ENCODE results near the gene CAVIN2.
A peak's percentile ranks its signal among the peaks of the same experiment; 100 is the strongest.

CAVIN2 gene

GRCh38 chr2:191836853-191837769 lies 9.8 kb downstream of the CAVIN2 start:
- no peaks in the 10 kb centered on the region for H3K36me3 ChIP-seq (replicated peaks)
- in situ Hi-C loops (cut with HindIII; ENCODE audit: low pct_ligation_motif_present, low sequenced_read_pairs) = no loop called here
- TF ChIP-seq CTCF (IDR thresholded peaks at IDR 0.05; ENCODE audit: low read depth, low read length, missing control alignments) = no peak
- no peak overlapping the region for H3K4me3 ChIP-seq (ENCODE audit: low read depth, low read length)
- H3K27ac ChIP-seq = no peak overlapping the region
- DNase-seq = no peak
- no peaks in the 10 kb centered on the region for H3K27me3 ChIP-seq (replicated peaks)

DNA sequence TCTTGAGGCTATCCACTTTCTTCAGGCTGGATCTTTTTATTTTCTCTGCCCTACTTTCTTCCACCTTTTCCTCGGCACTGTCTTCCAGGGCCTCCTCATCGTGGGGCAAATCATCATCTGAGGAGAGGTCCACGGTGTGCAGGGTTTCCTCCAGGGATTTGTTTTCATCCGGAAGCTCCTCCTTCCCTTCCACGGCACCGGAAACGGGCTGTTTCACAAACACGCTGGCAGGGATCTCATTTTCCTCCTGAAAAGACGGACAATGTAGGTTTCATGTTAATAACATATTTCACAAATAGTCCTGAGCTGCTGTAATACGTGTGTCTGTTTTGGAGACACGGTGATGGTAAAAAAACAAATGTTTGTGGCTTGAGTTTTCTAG lies 10.4 kb downstream of the CAVIN2 start:
- no peak overlapping the region for H3K27ac ChIP-seq
- H3K4me3 ChIP-seq (ENCODE audit: low read depth, low read length) = no peak overlapping the region
- TF ChIP-seq CTCF (IDR thresholded peaks at IDR 0.05; ENCODE audit: low read depth, low read length, missing control alignments) = no peak
- in situ Hi-C loops (cut with HindIII; ENCODE audit: low pct_ligation_motif_present, low sequenced_read_pairs) = no loop called here
- H3K27me3 ChIP-seq (replicated peaks) = no peaks in the 10 kb centered on the region
- DNase-seq = no peak
- no peaks in the 10 kb centered on the region for H3K36me3 ChIP-seq (replicated peaks)

GRCh38 chr2:191835539-191836350 lies 11.1 kb downstream of the CAVIN2 start:
- no peak for TF ChIP-seq CTCF (IDR thresholded peaks at IDR 0.05; ENCODE audit: low read depth, low read length, missing control alignments)
- Histone ChIP-seq H3K36me3 (replicated peaks) (no peaks in the 10 kb centered on the region), H3K27ac (no peak overlapping the region), H3K27me3 (replicated peaks) (no peaks in the 10 kb centered on the region), H3K4me3 (ENCODE audit: low read depth, low read length) (no peak overlapping the region)
- in situ Hi-C loops (cut with HindIII; ENCODE audit: low pct_ligation_motif_present, low sequenced_read_pairs) = no loop called here
- DNase-seq = peak; percentile 50

- Histone ChIP-seq H3K27ac (no peak overlapping the region), H3K27me3 (replicated peaks) (no peaks in the 10 kb centered on the region), H3K36me3 (replicated peaks) (no peaks in the 10 kb centered on the region), H3K4me3 (ENCODE audit: low read depth, low read length) (no peak overlapping the region)
- in situ Hi-C loops (cut with HindIII; ENCODE audit: low pct_ligation_motif_present, low sequenced_read_pairs) = no loop called here
- DNase-seq = no peak
- no peak for TF ChIP-seq CTCF (IDR thresholded peaks at IDR 0.05; ENCODE audit: low read depth, low read length, missing control alignments)
Observed at GRCh38 chr2:191835100-191835499, 11.8 kb downstream of the CAVIN2 start.

- in situ Hi-C loops (cut with HindIII; ENCODE audit: low pct_ligation_motif_present, low sequenced_read_pairs) = no loop called here
- H3K27me3 ChIP-seq (replicated peaks) = no peaks in the 10 kb centered on the region
- no peak overlapping the region for H3K4me3 ChIP-seq (ENCODE audit: low read depth, low read length)
- TF ChIP-seq CTCF (IDR thresholded peaks at IDR 0.05; ENCODE audit: low read depth, low read length, missing control alignments) = no peak
- DNase-seq = no peak
- no peaks in the 10 kb centered on the region for H3K36me3 ChIP-seq (replicated peaks)
- no peak overlapping the region for H3K27ac ChIP-seq
Observed at GRCh38 chr2:191833356-191833755, 13.5 kb downstream of the CAVIN2 start.

Measured in brain microvascular endothelial cell (primary cell).